ENCODE data around the gene ARHGEF25.
"Not testable (repeated sequence)": the region's sequence is repeated elsewhere in the genome, so short reads cannot be mapped to it uniquely, and the experiment has no call there.

ARHGEF25 gene

GRCh38 chr12:57661376-57661775 is 50.1 kb downstream of the ARHGEF25 start:
- in situ Hi-C loops (cut with HindIII; ENCODE audit: low sequenced_read_pairs): no loop called here
- H3K4me3 ChIP-seq (ENCODE audit: low read depth, low read length): no peak overlapping the region
- DNase-seq (ENCODE audit: low read depth, low spot score): no peak
- TF ChIP-seq, protein P1, sequence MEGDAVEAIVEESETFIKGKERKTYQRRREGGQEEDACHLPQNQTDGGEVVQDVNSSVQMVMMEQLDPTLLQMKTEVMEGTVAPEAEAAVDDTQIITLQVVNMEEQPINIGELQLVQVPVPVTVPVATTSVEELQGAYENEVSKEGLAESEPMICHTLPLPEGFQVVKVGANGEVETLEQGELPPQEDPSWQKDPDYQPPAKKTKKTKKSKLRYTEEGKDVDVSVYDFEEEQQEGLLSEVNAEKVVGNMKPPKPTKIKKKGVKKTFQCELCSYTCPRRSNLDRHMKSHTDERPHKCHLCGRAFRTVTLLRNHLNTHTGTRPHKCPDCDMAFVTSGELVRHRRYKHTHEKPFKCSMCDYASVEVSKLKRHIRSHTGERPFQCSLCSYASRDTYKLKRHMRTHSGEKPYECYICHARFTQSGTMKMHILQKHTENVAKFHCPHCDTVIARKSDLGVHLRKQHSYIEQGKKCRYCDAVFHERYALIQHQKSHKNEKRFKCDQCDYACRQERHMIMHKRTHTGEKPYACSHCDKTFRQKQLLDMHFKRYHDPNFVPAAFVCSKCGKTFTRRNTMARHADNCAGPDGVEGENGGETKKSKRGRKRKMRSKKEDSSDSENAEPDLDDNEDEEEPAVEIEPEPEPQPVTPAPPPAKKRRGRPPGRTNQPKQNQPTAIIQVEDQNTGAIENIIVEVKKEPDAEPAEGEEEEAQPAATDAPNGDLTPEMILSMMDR (IDR thresholded peaks at IDR 0.05; ENCODE audit: low read depth, low read length): no peak

DNA sequence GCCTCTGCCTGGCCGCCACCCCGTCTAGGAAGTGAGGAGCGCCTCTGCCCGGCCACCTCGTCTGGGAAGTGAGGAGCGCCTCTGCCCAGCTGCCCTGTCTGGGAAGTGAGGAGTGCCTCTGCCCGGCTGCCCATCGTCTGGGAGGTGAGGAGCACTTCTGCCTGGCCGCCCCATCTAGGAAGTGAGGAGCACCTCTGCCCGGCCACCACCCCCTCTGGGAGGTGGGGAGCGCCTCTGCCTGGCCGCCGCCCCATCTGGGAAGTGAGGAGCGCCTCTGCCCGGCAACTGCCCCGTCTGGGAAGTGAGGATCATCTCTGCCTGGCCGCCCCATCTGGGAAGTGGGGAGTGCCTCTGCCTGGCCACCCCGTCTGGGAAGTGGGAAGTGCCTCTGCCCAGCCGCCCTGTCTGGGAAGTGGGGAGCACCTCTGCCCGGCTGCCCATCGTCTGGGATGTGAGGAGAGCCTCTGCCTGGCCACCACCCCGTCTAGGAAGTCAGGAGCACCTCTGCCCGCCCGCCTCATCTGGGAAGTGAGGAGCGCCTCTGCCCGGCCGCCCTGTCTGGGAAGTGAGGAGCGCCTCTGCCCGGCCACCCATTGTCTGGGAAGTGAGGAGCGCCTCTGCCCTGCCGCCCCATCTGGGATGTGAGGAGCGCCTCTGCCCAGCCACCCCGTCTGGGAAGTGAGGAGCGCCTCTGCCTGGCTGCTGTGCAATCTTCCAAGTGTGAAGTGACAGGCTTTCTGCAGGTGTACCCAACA is 54.0 kb downstream of the ARHGEF25 start:
- in situ Hi-C loops (cut with HindIII; ENCODE audit: low sequenced_read_pairs); DNase-seq (ENCODE audit: low read depth, low spot score); H3K4me3 ChIP-seq (ENCODE audit: low read depth, low read length): not testable (repeated sequence)

All from astrocyte of the spinal cord (primary cell).